ENCODE measurements around the gene ACSBG1. TPM values are rescaled to one million over a fixed set of nuclear protein-coding genes. Genes with fewer than 3 reads are reported as not detected.

ACSBG1 gene
- total and polyA plus RNA-seq, 10 of the 15 experiments (the other 5 are each of a cell fraction or from before 2014, with no cell fraction given) = 0.11 to 0.75 (median 0.42) TPM

GRCh38 chr15:78243491-78243941, 9.2 kb upstream of the ACSBG1 start:
- intact Hi-C loops (cut with micrococcal nuclease; ENCODE audit: unreplicated experiment) (no loop called here), in situ Hi-C loops (cut with MboI) (loop anchor here (5.0 kb wide), 2 partner anchors 131 to 286 kb away; no protein-coding TSS in a partner anchor)
- H2AFZ ChIP-seq (ENCODE audit: control insufficient read depth, low read depth, low read length) = no peak overlapping the region
- H3K9me3 ChIP-seq (replicated peaks; ENCODE audit: control insufficient read depth, insufficient read depth, low read length) = no peaks in the 10 kb centered on the region
- no peaks in the 10 kb centered on the region for H3K4me1 ChIP-seq (ENCODE audit: control insufficient read depth, insufficient read depth, low read length)
- no peak overlapping the region for H3K27ac ChIP-seq (ENCODE audit: control insufficient read depth, insufficient read depth)
- no peak for DNase-seq (ENCODE audit: low read depth, low spot score)
- no peaks in the 10 kb centered on the region for H3K27me3 ChIP-seq (replicated peaks in 1 of 2; ENCODE audit: control insufficient read depth in 2 of 2, insufficient read depth in 2 of 2, low read length in 1 of 2)
- POLR2A ChIA-PET = no interaction called here
- H3K79me2 ChIP-seq (ENCODE audit: control insufficient read depth, insufficient read depth, low read length) = no peaks in the 10 kb centered on the region
- H3K36me3 ChIP-seq (ENCODE audit: control insufficient read depth in 2 of 2, insufficient read depth in 2 of 2, low read length in 1 of 2) = no peaks in the 10 kb centered on the region
- H3K9ac ChIP-seq (ENCODE audit: control insufficient read depth, insufficient read depth, low read length) = no peak overlapping the region
- RAD21 ChIA-PET (ENCODE audit: unreplicated experiment) = interaction anchor here (0.7 to 3.2 kb wide), 3 partner anchors 48 to 131 kb away, joined by 3 to 10 read pairs (median 5); no protein-coding TSS in a partner anchor
- WGBS (ENCODE audit: insufficient coverage, insufficient replicate concordance, low lambda C conversion rate, missing lambda C conversion rate) = 50% methylated on average over 6 of the region's 6 CpGs
- BruUV-seq (replicated peaks) = no TSS peak
- H4K20me1 ChIP-seq (ENCODE audit: control insufficient read depth, insufficient read depth) = no peaks in the 10 kb centered on the region
- no peak for FAIRE-seq
- ATAC-seq = no peak
- SMC1A ChIA-PET (ENCODE audit: uncharacterized antibody, unreplicated experiment) = interaction anchor here (0.6 kb wide), 2 partner anchors 285 to 1606 kb away, joined by 3 to 4 read pairs; no protein-coding TSS in a partner anchor
- TF ChIP-seq NR2C1 (IDR thresholded peaks at IDR 0.05) = no peak
- TF ChIP-seq HDGF (IDR thresholded peaks at IDR 0.05) = no peak
- TF ChIP-seq ESRRA (IDR thresholded peaks at IDR 0.05; ENCODE audit: low read length) = no peak
- TF ChIP-seq CREM (IDR thresholded peaks at IDR 0.05; ENCODE audit: low read depth) = no peak
- TF ChIP-seq BCL3 (IDR thresholded peaks at IDR 0.05; ENCODE audit: borderline replicate concordance, insufficient read depth, low read depth, low read length, poor library complexity, severe bottlenecking) = no peak
- no peak for TF ChIP-seq IKZF2 (IDR thresholded peaks at IDR 0.05)
- TF ChIP-seq BRCA1 (IDR thresholded peaks at IDR 0.05; ENCODE audit: low read depth, low read length) = no peak
- TF ChIP-seq MTA2 (IDR thresholded peaks at IDR 0.05; ENCODE audit: low read depth) = no peak
- TF ChIP-seq ZNF622 (IDR thresholded peaks at IDR 0.05) = no peak
- no peak for TF ChIP-seq NFYB (IDR thresholded peaks at IDR 0.05; ENCODE audit: insufficient read depth, low read depth, low read length)
- no peak for TF ChIP-seq BMI1 (IDR thresholded peaks at IDR 0.05; ENCODE audit: borderline replicate concordance)
- no peak for TF ChIP-seq ASH2L (IDR thresholded peaks at IDR 0.05; ENCODE audit: borderline replicate concordance, low read depth)
- TF ChIP-seq ZNF384 (IDR thresholded peaks at IDR 0.05; ENCODE audit: borderline replicate concordance, low read depth, low read length) = no peak
- no peak for TF ChIP-seq CEBPB (IDR thresholded peaks at IDR 0.05; ENCODE audit: borderline replicate concordance in 1 of 2, low read depth in 2 of 2, low read length in 2 of 2)
- TF ChIP-seq POLR2A (IDR thresholded peaks at IDR 0.05; ENCODE audit: low read depth, low read length) = no peak
- TF ChIP-seq GATAD2B (conservative IDR thresholded peaks at IDR 0.05; ENCODE audit: low read depth) = no peak
- TF ChIP-seq RELB (IDR thresholded peaks at IDR 0.05; ENCODE audit: low read depth) = no peak
- no peak for TF ChIP-seq PAX8 (IDR thresholded peaks at IDR 0.05)
- CTCF ChIA-PET = interaction anchor here (1.7 to 5.5 kb wide), 3 partner anchors 113 to 279 kb away, joined by 4 to 164 read pairs (median 44); partner anchors contain the start of gene CIB2
- no peak overlapping the region for H3K4me2 ChIP-seq (ENCODE audit: control insufficient read depth, insufficient read depth)
- no peak overlapping the region for H3K4me3 ChIP-seq

All from GM12878 (cell line).